Loucy (cell line): ENCODE measurements around the gene C2CD3.

Experiments used
- CTCF ChIP-seq: fragments of 200-600 bp; sonication (generic); conservative IDR thresholded peaks from 2 replicates; pipeline ENCODE4 v1.5.1; 2014; ENCODE audit warnings: mild to moderate bottlenecking, antibody characterized with exemption, low read length
- EZH2phosphoT487 ChIP-seq: fragments of 200-600 bp; IDR thresholded peaks from 2 replicates; pipeline ENCODE4 v1.6.1; 2018; ENCODE audit warnings: antibody characterized with exemption, mild to moderate bottlenecking, moderate library complexity, borderline replicate concordance

- no peak for TF ChIP-seq CTCF
- TF ChIP-seq EZH2phosphoT487: no peak
These were observed 205.1 kb downstream of the C2CD3 start for GRCh38 chr11:73965764-73966121.
